DND-41 (cell line): ENCODE data around the gene EFR3B.

Experiments used
- ATAC-seq: fragments of 200-7000 bp; cut with Tn5 transposase; 3 replicates; pipeline ENCODE4 v1.9.1; 2021; ENCODE audit warnings: low read depth; ENCODE audit not compliant: insufficient read depth
- DNase-seq: peaks from one replicate; pipeline ENCODE4 v3.0.0-alpha.2; 2020
- H2AFZ ChIP-seq: 2 replicates; pipeline ENCODE4 v1.6.0; 2012; ENCODE audit warnings: low read depth, low read length
- H3K27ac ChIP-seq: 2 replicates; pipeline ENCODE4 v1.5.1; 2012; ENCODE audit warnings: low read length, inconsistent platforms
- H3K27me3 ChIP-seq: fragments of 200-600 bp; sonication (generic); 2 replicates; pipeline ENCODE4 v1.6.0; 2012; ENCODE audit warnings: low read length, mild to moderate bottlenecking, inconsistent platforms; ENCODE audit not compliant: insufficient read depth, poor library complexity
- H3K36me3 ChIP-seq: 2 replicates; pipeline ENCODE4 v1.5.1; 2012; ENCODE audit warnings: low read length, inconsistent platforms; ENCODE audit not compliant: insufficient read depth
- H3K4me1 ChIP-seq: 2 replicates; pipeline ENCODE4 v1.5.1; 2012; ENCODE audit warnings: mild to moderate bottlenecking, low read length; ENCODE audit not compliant: insufficient read depth
- H3K4me2 ChIP-seq: 2 replicates; pipeline ENCODE4 v1.6.0; 2012; ENCODE audit warnings: mild to moderate bottlenecking, moderate library complexity, low read length, inconsistent platforms; ENCODE audit not compliant: insufficient read depth
- H3K4me3 ChIP-seq, 2 experiments: fragments of 200-600 bp in 1 of 2; shearing (Covaris generic) in 1 of 2; 2 replicates each; pipeline ENCODE4 v1.5.1; 2012 to 2016; ENCODE audit warnings: inconsistent platforms in 2 of 2, low read length in 2 of 2, mild to moderate bottlenecking in 2 of 2, low read depth in 1 of 2, moderate library complexity in 1 of 2
- H3K79me2 ChIP-seq: 2 replicates; pipeline ENCODE4 v1.6.0; 2012; ENCODE audit warnings: low read length, inconsistent platforms; ENCODE audit not compliant: insufficient read depth
- H3K9ac ChIP-seq: 2 replicates; pipeline ENCODE4 v1.6.0; 2012; ENCODE audit warnings: low read depth, mild to moderate bottlenecking, inconsistent platforms, low read length, moderate library complexity
- H3K9me3 ChIP-seq: 2 replicates; pipeline ENCODE4 v1.5.1; 2012; ENCODE audit warnings: low read length, moderate library complexity, mild to moderate bottlenecking, inconsistent platforms; ENCODE audit not compliant: insufficient read depth, severe bottlenecking
- H4K20me1 ChIP-seq: 2 replicates; pipeline ENCODE4 v1.6.0; 2012; ENCODE audit warnings: low read length; ENCODE audit not compliant: insufficient read depth
- EZH2 ChIP-seq: IDR thresholded peaks from 3 replicates; pipeline ENCODE4 v1.6.1; 2012; ENCODE audit warnings: borderline replicate concordance, low read depth, mild to moderate bottlenecking, moderate library complexity, low read length, inconsistent platforms; ENCODE audit not compliant: severe bottlenecking
- TF ChIP-seq, protein P1 (sequence below): IDR thresholded peaks from 2 replicates; pipeline ENCODE4 v1.5.1; 2012; ENCODE audit warnings: borderline replicate concordance, low read length, moderate library complexity, mild to moderate bottlenecking; ENCODE audit not compliant: poor library complexity, severe bottlenecking; ENCODE audit errors: extremely low read depth

Gene EFR3B

DNA sequence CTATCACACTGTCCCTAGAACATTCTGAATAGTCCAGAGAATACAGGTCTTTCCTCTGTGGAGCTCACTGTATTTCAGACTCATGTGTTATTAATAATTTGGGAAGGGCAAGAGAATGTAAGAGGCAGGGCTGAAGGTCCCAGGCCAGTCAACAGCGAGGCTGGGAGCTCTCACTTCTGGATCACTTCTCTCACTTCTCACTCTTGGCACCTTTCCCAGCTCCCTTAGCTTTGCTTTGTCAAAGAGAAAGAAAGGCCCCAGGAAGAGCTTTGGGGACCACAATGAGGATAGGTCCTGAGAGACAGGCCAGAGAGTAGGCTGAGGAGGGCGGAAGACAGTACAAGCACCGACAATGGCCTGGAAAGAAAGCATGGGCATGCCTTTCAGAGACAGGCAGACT lies 11.2 kb downstream of the EFR3B start:
- DNase-seq, result no peak

DNA sequence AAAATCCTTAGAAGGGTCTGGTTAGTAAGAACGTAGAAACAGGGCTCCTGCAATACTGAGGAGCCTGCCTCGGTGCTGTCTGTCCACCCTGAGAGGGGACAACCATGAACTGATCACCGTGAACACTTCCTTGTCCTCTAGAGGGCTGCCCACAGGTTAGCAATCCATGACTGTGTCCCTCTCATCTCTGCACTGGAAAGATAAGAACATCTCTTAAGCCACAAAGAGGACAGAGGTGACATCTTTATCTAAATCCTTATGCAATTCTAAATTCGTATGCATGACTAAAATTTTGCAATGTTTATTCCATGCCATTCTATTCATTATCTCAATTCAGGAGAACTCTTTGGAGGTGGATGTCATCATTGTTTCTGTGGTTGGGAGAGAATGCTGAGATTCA lies 12.8 kb downstream of the EFR3B start:
- no peak overlapping the region for H3K4me3 ChIP-seq
- H3K27ac ChIP-seq, result no peak overlapping the region
- no peak overlapping the region for H3K9ac ChIP-seq
- ATAC-seq, result no peak
- no peaks in the 10 kb centered on the region for H3K79me2 ChIP-seq
- no peaks in the 10 kb centered on the region for H3K36me3 ChIP-seq
- peaks cover 10% of the 10 kb centered on the region for H3K27me3 ChIP-seq
- DNase-seq, result no peak
- no peaks in the 10 kb centered on the region for H3K9me3 ChIP-seq
- no peaks in the 10 kb centered on the region for H4K20me1 ChIP-seq
- no peaks in the 10 kb centered on the region for H3K4me1 ChIP-seq
- no peak overlapping the region for H2AFZ ChIP-seq
- no peak for TF ChIP-seq EZH2
- TF ChIP-seq, protein P1, sequence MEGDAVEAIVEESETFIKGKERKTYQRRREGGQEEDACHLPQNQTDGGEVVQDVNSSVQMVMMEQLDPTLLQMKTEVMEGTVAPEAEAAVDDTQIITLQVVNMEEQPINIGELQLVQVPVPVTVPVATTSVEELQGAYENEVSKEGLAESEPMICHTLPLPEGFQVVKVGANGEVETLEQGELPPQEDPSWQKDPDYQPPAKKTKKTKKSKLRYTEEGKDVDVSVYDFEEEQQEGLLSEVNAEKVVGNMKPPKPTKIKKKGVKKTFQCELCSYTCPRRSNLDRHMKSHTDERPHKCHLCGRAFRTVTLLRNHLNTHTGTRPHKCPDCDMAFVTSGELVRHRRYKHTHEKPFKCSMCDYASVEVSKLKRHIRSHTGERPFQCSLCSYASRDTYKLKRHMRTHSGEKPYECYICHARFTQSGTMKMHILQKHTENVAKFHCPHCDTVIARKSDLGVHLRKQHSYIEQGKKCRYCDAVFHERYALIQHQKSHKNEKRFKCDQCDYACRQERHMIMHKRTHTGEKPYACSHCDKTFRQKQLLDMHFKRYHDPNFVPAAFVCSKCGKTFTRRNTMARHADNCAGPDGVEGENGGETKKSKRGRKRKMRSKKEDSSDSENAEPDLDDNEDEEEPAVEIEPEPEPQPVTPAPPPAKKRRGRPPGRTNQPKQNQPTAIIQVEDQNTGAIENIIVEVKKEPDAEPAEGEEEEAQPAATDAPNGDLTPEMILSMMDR, result no peak
- no peak overlapping the region for H3K4me2 ChIP-seq

More for the DNA sequence above, 11.2 kb downstream of the EFR3B start:
- Histone ChIP-seq H3K9me3 (no peaks in the 10 kb centered on the region), H3K4me3 (no peak overlapping the region), H3K27me3 (peaks cover 13% of the 10 kb centered on the region), H3K4me2 (no peak overlapping the region), H3K27ac (no peak overlapping the region), H3K79me2 (no peaks in the 10 kb centered on the region), H3K9ac (no peak overlapping the region), H4K20me1 (no peaks in the 10 kb centered on the region), H3K36me3 (no peaks in the 10 kb centered on the region), H2AFZ (no peak overlapping the region), H3K4me1 (no peaks in the 10 kb centered on the region)
- ATAC-seq, result no peak
- TF ChIP-seq, protein P1, result no peak
- no peak for TF ChIP-seq EZH2

DNA sequence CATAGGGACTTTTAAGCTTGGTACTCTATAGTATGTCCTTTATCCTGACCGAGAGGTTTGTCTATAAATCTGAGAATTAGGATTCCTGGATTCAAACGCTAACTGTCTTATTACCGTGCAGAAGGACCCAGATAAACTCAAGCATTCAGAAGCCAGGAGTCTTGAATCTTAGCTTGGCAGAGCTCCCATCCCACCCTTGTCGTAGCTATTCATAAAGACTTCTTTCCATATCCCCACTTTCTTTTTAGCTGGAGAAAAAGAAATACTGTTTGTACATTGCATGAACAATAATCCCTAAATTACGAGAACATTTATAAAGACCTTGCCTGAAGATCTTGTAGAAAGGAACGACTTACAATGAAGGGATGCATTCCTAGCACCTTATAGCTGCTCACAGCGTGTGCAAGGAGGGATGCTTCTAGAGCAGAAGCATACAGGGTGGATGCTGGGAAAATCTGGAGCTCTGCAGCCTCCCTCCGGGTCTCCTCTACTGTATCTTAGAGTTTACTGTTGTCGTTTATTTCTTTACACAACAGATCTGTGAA lies 13.6 kb downstream of the EFR3B start:
- Histone ChIP-seq H2AFZ (no peak overlapping the region), H3K4me1 (no peaks in the 10 kb centered on the region), H3K9me3 (no peaks in the 10 kb centered on the region), H3K4me2 (no peak overlapping the region), H4K20me1 (no peaks in the 10 kb centered on the region), H3K79me2 (no peaks in the 10 kb centered on the region), H3K4me3 (no peak overlapping the region), H3K27ac (no peak overlapping the region), H3K27me3 (peaks cover 10% of the 10 kb centered on the region), H3K36me3 (no peaks in the 10 kb centered on the region), H3K9ac (no peak overlapping the region)
- no peak for DNase-seq
- TF ChIP-seq, protein P1, result no peak
- TF ChIP-seq EZH2, result no peak
- ATAC-seq, result no peak
